HG02981 (cell line): ENCODE measurements around the gene PNLDC1.

Experiments
- ATAC-seq: cut with Tn5 transposase; IDR thresholded peaks from one replicate; pipeline ENCODE4 v1.9.1; 2021; ENCODE audit warnings: mild to moderate bottlenecking, moderate library complexity; ENCODE audit not compliant: unreplicated experiment

The PNLDC1 gene

GRCh38 chr6:159800141-159800865 is at the start of gene PNLDC1:
PNLDC1 (plus strand) TSS chr6:159800276; CDS start chr6:159800308, 32 bp downstream.
- ATAC-seq: no peak

- no peak for ATAC-seq
Observed at GRCh38 chr6:159751448-159751847, 48.6 kb upstream of the PNLDC1 start.

- no peak for ATAC-seq
Observed at GRCh38 chr6:159753081-159753872, 46.8 kb upstream of the PNLDC1 start.

- no peak for ATAC-seq
Observed at GRCh38 chr6:159754401-159754800, 45.7 kb upstream of the PNLDC1 start.

- no peak for ATAC-seq
Observed at GRCh38 chr6:159754959-159755914, 44.8 kb upstream of the PNLDC1 start.

- ATAC-seq: no peak
Observed at GRCh38 chr6:159756508-159756907, 43.6 kb upstream of the PNLDC1 start.

GRCh38 chr6:159758031-159759001 is 41.8 kb upstream of the PNLDC1 start:
- no peak for ATAC-seq

- no peak for ATAC-seq
Observed at GRCh38 chr6:159759645-159760044, 40.4 kb upstream of the PNLDC1 start.

GRCh38 chr6:159760602-159761057 is 39.4 kb upstream of the PNLDC1 start:
- no peak for ATAC-seq

GRCh38 chr6:159761129-159761872 is 38.8 kb upstream of the PNLDC1 start:
- peak; percentile 3 for ATAC-seq

GRCh38 chr6:159761873-159762680 is 38.0 kb upstream of the PNLDC1 start, which contains the start of gene ACAT2:
ACAT2 (plus strand) TSS chr6:159762045; CDS start chr6:159762088, 43 bp downstream.
- peak; percentile 98 for ATAC-seq

GRCh38 chr6:159762681-159763293 is 37.3 kb upstream of the PNLDC1 start:
- peak; percentile 3 for ATAC-seq

- ATAC-seq: no peak
Observed at GRCh38 chr6:159766906-159767305, 33.2 kb upstream of the PNLDC1 start.

GRCh38 chr6:159769470-159769869 is 30.6 kb upstream of the PNLDC1 start:
- no peak for ATAC-seq

- ATAC-seq: no peak
Observed at GRCh38 chr6:159772196-159772595, 27.9 kb upstream of the PNLDC1 start.

- no peak for ATAC-seq
Observed at GRCh38 chr6:159777240-159777904, 22.7 kb upstream of the PNLDC1 start.

GRCh38 chr6:159778131-159778530 is 21.9 kb upstream of the PNLDC1 start:
- ATAC-seq: no peak
